Measurements from ENCODE around the gene TRPV3.
"Not testable (repeated sequence)": the region's sequence is repeated elsewhere in the genome, so short reads cannot be mapped to it uniquely, and the experiment has no call there.

The TRPV3 gene

GRCh38 chr17:3557768-3558583 lies at the start of gene TRPV3:
TSS of gene TRPV3 (minus strand) at chr17:3557812. CDS start at chr17:3554850, 2,962 bp downstream.
- peak; percentile 73 for DNase-seq

- no peak for DNase-seq
Measured at GRCh38 chr17:3603870-3604259, 46.3 kb upstream of the TRPV3 start.

- DNase-seq: no peak
Measured at GRCh38 chr17:3603119-3603869, 45.7 kb upstream of the TRPV3 start.

GRCh38 chr17:3602499-3602898 lies 44.9 kb upstream of the TRPV3 start:
- peak; percentile 54 for DNase-seq

GRCh38 chr17:3600529-3601205 lies 43.1 kb upstream of the TRPV3 start:
- no peak for DNase-seq

GRCh38 chr17:3598078-3598477 lies 40.5 kb upstream of the TRPV3 start:
- no peak for DNase-seq

- no peak for DNase-seq
Measured at GRCh38 chr17:3596804-3597464, 39.3 kb upstream of the TRPV3 start.

- DNase-seq: no peak
Measured at GRCh38 chr17:3594976-3595375, 37.4 kb upstream of the TRPV3 start.

GRCh38 chr17:3594051-3594800 lies 36.6 kb upstream of the TRPV3 start:
- DNase-seq: no peak

GRCh38 chr17:3593384-3593783 lies 35.8 kb upstream of the TRPV3 start:
- no peak for DNase-seq

- DNase-seq: no peak
Measured at GRCh38 chr17:3592216-3592860, 34.7 kb upstream of the TRPV3 start.

GRCh38 chr17:3590768-3591167 lies 33.2 kb upstream of the TRPV3 start:
- no peak for DNase-seq

- no peak for DNase-seq
Measured at GRCh38 chr17:3590231-3590630, 32.6 kb upstream of the TRPV3 start.

GRCh38 chr17:3589784-3590183 lies 32.2 kb upstream of the TRPV3 start:
- DNase-seq: no peak

GRCh38 chr17:3585826-3586225 lies 28.2 kb upstream of the TRPV3 start:
- DNase-seq: no peak

- no peak for DNase-seq
Measured at GRCh38 chr17:3583456-3583855, 25.8 kb upstream of the TRPV3 start.

GRCh38 chr17:3582915-3583314 lies 25.3 kb upstream of the TRPV3 start:
- DNase-seq: no peak

GRCh38 chr17:3578667-3579066 lies 21.1 kb upstream of the TRPV3 start:
- not testable (repeated sequence) for DNase-seq

- DNase-seq: no peak
Measured at GRCh38 chr17:3576970-3577369, 19.4 kb upstream of the TRPV3 start.

GRCh38 chr17:3575511-3575910 lies 17.9 kb upstream of the TRPV3 start:
- no peak for DNase-seq

- DNase-seq: no peak
Measured at GRCh38 chr17:3574231-3574630, 16.6 kb upstream of the TRPV3 start.

Data from activated CD4-positive, alpha-beta T cell treated with anti-CD3 and anti-CD28 coated beads, Interleukin-2, Interleukin-6, amounts not matched to agents 100 ng/mL and 50 ng/mL, durations not matched to agents 16 hours and 8 hours (primary cell).